NB4 (cell line): ENCODE measurements around the gene SPATA31C1.

Source experiments
- DNase-seq: peaks from one replicate; pipeline ENCODE4 v3.0.0; 2010; ENCODE audit warnings: low read depth
- H3K4me3 ChIP-seq: one replicate; pipeline ENCODE4 v1.5.1; 2011; ENCODE audit warnings: mild to moderate bottlenecking, low read depth, low read length, moderate library complexity
- MYC ChIP-seq: IDR thresholded peaks from 2 replicates; pipeline ENCODE4 v1.6.1; 2011; ENCODE audit warnings: low read depth, low read length
- POLR2A ChIP-seq: IDR thresholded peaks from 2 replicates; pipeline ENCODE4 v1.6.1; 2011; ENCODE audit warnings: mild to moderate bottlenecking; ENCODE audit not compliant: insufficient read length; ENCODE audit errors: extremely low read depth
- TF ChIP-seq, protein P1 (sequence below): IDR thresholded peaks from one replicate; pipeline ENCODE4 v1.5.1; 2012; ENCODE audit warnings: low read depth, low read length
- TF ChIP-seq, protein P2 (sequence below): IDR thresholded peaks from 2 replicates; pipeline ENCODE4 v1.6.1; 2011; ENCODE audit warnings: low read depth, low read length

SPATA31C1 gene

DNA sequence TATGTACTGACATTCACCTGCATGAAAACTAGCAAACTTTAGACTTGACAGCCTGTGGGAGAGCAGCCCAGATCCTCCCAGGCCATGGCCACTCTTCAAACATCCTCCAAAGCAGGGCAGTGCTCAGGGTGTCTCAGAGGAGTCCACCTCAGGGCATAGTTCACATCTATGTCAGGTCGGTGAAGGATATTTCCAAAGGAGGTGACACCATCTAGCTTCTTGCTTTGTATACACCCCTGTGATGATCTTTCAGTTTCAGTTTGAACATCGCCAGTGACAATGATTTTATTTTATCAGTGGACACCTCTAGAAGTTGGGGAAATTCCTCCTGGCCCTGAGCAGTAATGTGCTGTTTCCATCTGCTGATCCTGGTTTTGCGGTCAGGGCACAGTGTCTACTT, 36.5 kb downstream of the SPATA31C1 start:
- TF ChIP-seq, protein P1, sequence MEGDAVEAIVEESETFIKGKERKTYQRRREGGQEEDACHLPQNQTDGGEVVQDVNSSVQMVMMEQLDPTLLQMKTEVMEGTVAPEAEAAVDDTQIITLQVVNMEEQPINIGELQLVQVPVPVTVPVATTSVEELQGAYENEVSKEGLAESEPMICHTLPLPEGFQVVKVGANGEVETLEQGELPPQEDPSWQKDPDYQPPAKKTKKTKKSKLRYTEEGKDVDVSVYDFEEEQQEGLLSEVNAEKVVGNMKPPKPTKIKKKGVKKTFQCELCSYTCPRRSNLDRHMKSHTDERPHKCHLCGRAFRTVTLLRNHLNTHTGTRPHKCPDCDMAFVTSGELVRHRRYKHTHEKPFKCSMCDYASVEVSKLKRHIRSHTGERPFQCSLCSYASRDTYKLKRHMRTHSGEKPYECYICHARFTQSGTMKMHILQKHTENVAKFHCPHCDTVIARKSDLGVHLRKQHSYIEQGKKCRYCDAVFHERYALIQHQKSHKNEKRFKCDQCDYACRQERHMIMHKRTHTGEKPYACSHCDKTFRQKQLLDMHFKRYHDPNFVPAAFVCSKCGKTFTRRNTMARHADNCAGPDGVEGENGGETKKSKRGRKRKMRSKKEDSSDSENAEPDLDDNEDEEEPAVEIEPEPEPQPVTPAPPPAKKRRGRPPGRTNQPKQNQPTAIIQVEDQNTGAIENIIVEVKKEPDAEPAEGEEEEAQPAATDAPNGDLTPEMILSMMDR = no peak
- no peak for TF ChIP-seq MYC
- no peak for TF ChIP-seq POLR2A
- TF ChIP-seq, protein P2, sequence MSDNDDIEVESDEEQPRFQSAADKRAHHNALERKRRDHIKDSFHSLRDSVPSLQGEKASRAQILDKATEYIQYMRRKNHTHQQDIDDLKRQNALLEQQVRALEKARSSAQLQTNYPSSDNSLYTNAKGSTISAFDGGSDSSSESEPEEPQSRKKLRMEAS = no peak
- DNase-seq = no peak
- H3K4me3 ChIP-seq = no peak overlapping the region

DNA sequence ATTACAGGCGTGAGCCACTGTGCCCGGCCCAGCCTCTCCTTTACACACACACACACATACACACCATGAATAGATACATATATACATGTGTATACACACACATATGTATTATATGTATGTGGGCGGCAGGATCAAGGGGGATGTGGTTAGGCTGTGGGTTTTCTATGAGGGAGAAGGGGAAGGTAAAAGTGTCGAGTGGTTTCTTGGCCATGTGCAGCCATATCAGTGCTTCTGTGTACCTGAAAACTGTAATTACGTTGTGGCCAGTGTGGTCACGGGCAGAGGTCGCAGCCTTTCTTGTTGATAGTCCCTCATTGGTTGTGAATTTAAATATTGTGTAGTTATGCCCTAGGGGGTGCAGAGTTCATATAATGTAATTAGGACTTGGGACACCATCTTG, 40.1 kb downstream of the SPATA31C1 start:
- TF ChIP-seq POLR2A (no peak), MYC (no peak)
- TF ChIP-seq, protein P1 = no peak
- TF ChIP-seq, protein P2 = no peak
- H3K4me3 ChIP-seq = no peak overlapping the region
- peak; percentile 14 for DNase-seq

DNA sequence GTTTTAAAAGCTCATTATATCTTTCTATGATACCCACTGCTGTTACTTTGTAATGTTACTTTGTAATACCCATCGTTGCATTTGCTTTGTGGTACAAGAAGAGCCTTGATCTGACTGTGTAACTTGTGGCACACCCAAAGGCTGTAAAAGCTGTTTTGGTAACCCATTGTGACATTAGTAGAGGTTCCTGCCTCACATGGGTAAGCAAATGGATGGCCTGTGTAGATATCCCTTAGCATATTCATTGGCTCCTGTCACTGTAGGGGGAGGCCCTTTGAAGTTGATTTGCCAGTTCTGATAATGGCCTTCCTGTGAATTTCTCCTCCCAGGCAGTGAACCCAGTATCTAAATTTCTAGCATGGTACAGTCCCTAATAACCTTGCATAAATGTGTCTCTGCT, 40.8 kb downstream of the SPATA31C1 start:
- H3K4me3 ChIP-seq = no peak overlapping the region
- TF ChIP-seq, protein P1 = no peak
- no peak for TF ChIP-seq MYC
- no peak for TF ChIP-seq POLR2A
- TF ChIP-seq, protein P2 = no peak
- no peak for DNase-seq

DNA sequence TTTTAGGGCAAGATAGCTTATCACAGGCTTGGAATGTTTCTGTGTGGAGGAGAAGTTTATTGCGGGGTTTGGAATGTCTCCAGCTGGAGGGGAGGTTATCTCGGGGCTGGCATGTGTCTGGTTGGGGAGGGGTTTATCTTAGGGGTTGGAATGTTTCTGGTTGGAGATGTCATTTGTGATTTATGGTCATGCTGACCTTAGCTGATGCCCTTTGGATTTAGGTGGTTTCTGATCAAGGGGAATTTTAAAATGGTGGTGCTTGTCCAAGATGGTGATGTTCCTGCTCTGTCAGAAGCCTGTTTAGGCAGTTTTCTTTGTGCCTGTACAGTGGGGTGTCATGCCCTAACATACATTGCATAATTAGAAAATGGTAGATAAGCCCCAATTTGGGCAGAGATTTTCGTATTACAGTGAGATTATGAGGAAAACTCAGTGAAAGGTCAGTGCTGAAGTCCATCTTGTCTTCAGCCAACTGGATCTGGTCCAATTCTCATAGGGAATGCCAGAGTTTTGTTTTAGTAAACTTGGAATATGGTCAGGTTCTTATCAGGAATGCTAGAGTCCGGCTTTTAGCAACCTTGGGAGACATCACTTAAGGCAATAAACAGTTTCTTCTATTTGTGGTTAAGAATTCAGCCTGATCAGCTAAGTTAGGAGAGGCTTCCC, 42.3 kb downstream of the SPATA31C1 start:
- no peak overlapping the region for H3K4me3 ChIP-seq
- no peak for TF ChIP-seq POLR2A
- TF ChIP-seq, protein P2 = no peak
- TF ChIP-seq MYC = no peak
- TF ChIP-seq, protein P1 = no peak
- no peak for DNase-seq

DNA sequence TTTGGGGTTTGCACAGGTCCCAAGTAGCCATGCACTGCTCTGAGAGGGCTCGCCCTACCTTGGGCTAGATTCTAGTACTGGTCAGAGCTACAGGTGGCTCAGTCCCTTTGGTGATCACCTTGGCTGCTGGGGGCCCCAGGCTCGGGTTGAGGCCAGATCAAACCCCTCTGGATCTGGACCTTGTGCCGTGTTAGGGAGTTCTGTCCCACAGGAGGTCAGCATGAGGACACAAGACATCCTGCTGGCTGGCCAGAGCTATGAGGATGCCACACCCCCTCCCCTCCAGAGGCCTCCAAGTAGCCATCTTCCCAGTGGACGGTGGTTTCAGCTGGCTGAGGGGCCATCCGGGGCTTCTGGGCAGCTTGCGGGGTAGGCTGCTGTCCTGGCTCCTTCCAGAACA, 46.0 kb downstream of the SPATA31C1 start:
- TF ChIP-seq POLR2A (no peak), MYC (no peak)
- TF ChIP-seq, protein P2 = no peak
- TF ChIP-seq, protein P1 = no peak
- no peak overlapping the region for H3K4me3 ChIP-seq
- no peak for DNase-seq

DNA sequence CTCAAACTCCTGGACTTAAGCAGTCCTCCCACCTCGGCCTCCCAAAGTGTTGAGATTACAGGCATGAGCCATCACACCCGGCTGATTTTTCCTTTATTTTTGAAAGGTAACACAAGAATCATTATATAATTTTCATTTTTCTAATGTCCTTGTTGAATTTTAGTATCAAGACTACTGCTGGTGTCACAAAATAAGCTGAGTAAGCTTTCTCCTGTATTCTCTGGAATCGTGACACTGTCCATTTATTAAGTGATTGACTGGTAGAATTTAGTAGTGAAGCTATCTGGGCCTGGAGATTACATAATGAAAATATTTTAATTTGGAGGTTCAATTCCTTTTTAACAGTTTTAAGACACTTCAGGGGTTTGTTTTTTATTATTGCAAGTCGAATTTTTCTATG, 47.1 kb downstream of the SPATA31C1 start:
- TF ChIP-seq MYC (no peak), POLR2A (no peak)
- TF ChIP-seq, protein P2 = no peak
- TF ChIP-seq, protein P1 = no peak
- DNase-seq = no peak
- H3K4me3 ChIP-seq = no peak overlapping the region
